Activated CD4-positive, alpha-beta T cell treated with anti-CD3 and anti-CD28 coated beads for 36 hours (primary cell): ENCODE results near the gene TMEM198. TPM values are rescaled to one million over a fixed set of nuclear protein-coding genes. Genes with fewer than 3 reads are reported as not detected.

Source experiments
- ATAC-seq: fragments of 200-7000 bp; cut with Tn5 transposase; one replicate; pipeline ENCODE4 v1.10.0; 2021; ENCODE audit warnings: mild to moderate bottlenecking, moderate library complexity
- CTCF ChIA-PET: fragments of 350-600 bp; sonication (Branson Sonifier 250); formaldehyde crosslinking; loops from one replicate; lab custom pipeline; 2021; ENCODE audit warnings: antibody characterized with exemption; lab: Charles Lee
- POLR2A ChIA-PET: fragments of 350-600 bp; sonication (Branson Sonifier 250); formaldehyde crosslinking; loops from one replicate; lab custom pipeline; 2021; ENCODE audit warnings: antibody characterized with exemption, inconsistent platforms; lab: Charles Lee
- DNase-seq: peaks from one replicate; pipeline ENCODE4 v3.0.0-alpha.2; 2020
- H3K27ac Mint-ChIP-seq: one replicate; pipeline ENCODE4 v1.8.0; 2021; ENCODE audit warnings: mixed read lengths
- H3K27me3 Mint-ChIP-seq: one replicate; pipeline ENCODE4 v1.8.0; 2021; ENCODE audit warnings: mixed read lengths
- H3K36me3 Mint-ChIP-seq: one replicate; pipeline ENCODE4 v1.8.0; 2021; ENCODE audit warnings: low read depth, mixed read lengths
- H3K4me1 Mint-ChIP-seq: one replicate; pipeline ENCODE4 v1.8.0; 2021; ENCODE audit warnings: mixed read lengths
- H3K4me3 Mint-ChIP-seq: one replicate; pipeline ENCODE4 v1.8.0; 2021; ENCODE audit warnings: mild to moderate bottlenecking, moderate library complexity, mixed read lengths
- H3K9me3 Mint-ChIP-seq: one replicate; pipeline ENCODE4 v1.8.0; 2021; ENCODE audit warnings: low read depth, mixed read lengths
- intact Hi-C, 2 experiments: fragments of 100-400 bp; cut with DNase I in 1 of 2; cut with micrococcal nuclease in 1 of 2; formaldehyde crosslinking; loops; one replicate each; pipeline versions ENCODE4 v1.14.2 to v1.15.1; 2022 to 2024; cut with DNase I, micrococcal nuclease
- total RNA-seq, 2 experiments: library from RNA; stranded (reverse); gene quantifications; one replicate each; pipeline ENCODE4 v1.2.3, GENCODE V29; 2021

The TMEM198 gene
- total RNA-seq, 2 experiments from 2014 or later = 2.4 to 2.7 TPM

GRCh38 chr2:219545295-219545942 is 1.6 kb downstream of the TMEM198 start:
- H3K4me3 Mint-ChIP-seq = peak overlapping the region; percentile 87
- H3K27me3 Mint-ChIP-seq = no peaks in the 10 kb centered on the region
- no peak for ATAC-seq
- POLR2A ChIA-PET = no interaction called here
- intact Hi-C loops = loop anchor here in 1 of 2 experiments (10.0 kb wide), 2 partner anchors 291 to 1141 kb away; partner anchors contain the start of genes TUBA4A and TUBA4B
- no peak for DNase-seq
- H3K27ac Mint-ChIP-seq = no peak overlapping the region
- peaks cover 22% of the 10 kb centered on the region for H3K4me1 Mint-ChIP-seq
- H3K9me3 Mint-ChIP-seq = no peaks in the 10 kb centered on the region
- CTCF ChIA-PET = interaction anchor here (0.8 to 6.9 kb wide), 5 partner anchors 16 to 101 kb away, joined by 3 to 55 read pairs (median 4); partner anchors contain the start of gene GMPPA
- H3K36me3 Mint-ChIP-seq = peaks cover 6% of the 10 kb centered on the region

- Mint-ChIP-seq H3K27me3 (peaks cover 3% of the 10 kb centered on the region), H3K27ac (no peak overlapping the region)
- intact Hi-C loops = loop anchor here in 1 of 2 experiments (10.0 kb wide), 2 partner anchors 291 to 1141 kb away; partner anchors contain the start of genes TUBA4A and TUBA4B
Measured at GRCh38 chr2:219545943-219546352, 2.1 kb downstream of the TMEM198 start.

GRCh38 chr2:219547621-219548020 is 3.8 kb downstream of the TMEM198 start:
- ChIA-PET CTCF (interaction anchor here (0.7 kb wide), 1 partner anchor 238 kb away, joined by 3 read pairs; no protein-coding TSS in a partner anchor), POLR2A (no interaction called here)
- no peak overlapping the region for H3K4me3 Mint-ChIP-seq
- no peaks in the 10 kb centered on the region for H3K36me3 Mint-ChIP-seq
- ATAC-seq (no peak), DNase-seq (no peak)
- peaks cover 7% of the 10 kb centered on the region for H3K27me3 Mint-ChIP-seq
- peaks cover 13% of the 10 kb centered on the region for H3K4me1 Mint-ChIP-seq
- no peaks in the 10 kb centered on the region for H3K9me3 Mint-ChIP-seq
- no peak overlapping the region for H3K27ac Mint-ChIP-seq
- intact Hi-C loops = loop anchor here in 1 of 2 experiments (10.0 kb wide), 2 partner anchors 293 to 1143 kb away; partner anchors contain the start of genes TUBA4A and TUBA4B

More at GRCh38 chr2:219545943-219546352, 2.1 kb downstream of the TMEM198 start:
- Mint-ChIP-seq H3K4me1 (peaks cover 22% of the 10 kb centered on the region), H3K36me3 (peaks cover 6% of the 10 kb centered on the region), H3K9me3 (no peaks in the 10 kb centered on the region), H3K4me3 (no peak overlapping the region)
- POLR2A ChIA-PET = no interaction called here
- CTCF ChIA-PET = interaction anchor here (1.5 to 6.9 kb wide), 3 partner anchors 16 to 97 kb away, joined by 4 to 55 read pairs (median 15); partner anchors contain the start of gene GMPPA
- ATAC-seq = no peak
- DNase-seq = no peak

- H3K4me3 Mint-ChIP-seq = no peak overlapping the region
- intact Hi-C loops = loop anchor here in 1 of 2 experiments (10.0 kb wide), 2 partner anchors 294 to 1144 kb away; partner anchors contain the start of genes TUBA4A and TUBA4B
Measured at GRCh38 chr2:219548990-219549389, 5.2 kb downstream of the TMEM198 start.

GRCh38 chr2:219549619-219550018 is 5.8 kb downstream of the TMEM198 start:
- CTCF ChIA-PET = interaction anchor here (0.5 kb wide), 1 partner anchor 295 kb away, joined by 3 read pairs; no protein-coding TSS in a partner anchor
- Mint-ChIP-seq H3K9me3 (no peaks in the 10 kb centered on the region), H3K27me3 (peaks cover 22% of the 10 kb centered on the region), H3K36me3 (no peaks in the 10 kb centered on the region), H3K4me3 (no peak overlapping the region), H3K4me1 (peaks cover 7% of the 10 kb centered on the region), H3K27ac (no peak overlapping the region)
- POLR2A ChIA-PET = no interaction called here
- ATAC-seq = no peak
- intact Hi-C loops = loop anchor here in 1 of 2 experiments (10.0 kb wide), 2 partner anchors 295 to 1145 kb away; partner anchors contain the start of genes TUBA4A and TUBA4B
- no peak for DNase-seq

More at GRCh38 chr2:219548990-219549389, 5.2 kb downstream of the TMEM198 start:
- ChIA-PET CTCF (interaction anchor here (0.5 to 0.8 kb wide), 4 partner anchors 11 to 294 kb away, joined by 3 to 4 read pairs (median 4); no protein-coding TSS in a partner anchor), POLR2A (no interaction called here)
- H3K9me3 Mint-ChIP-seq = no peaks in the 10 kb centered on the region
- DNase-seq = no peak
- peaks cover 18% of the 10 kb centered on the region for H3K27me3 Mint-ChIP-seq
- no peak overlapping the region for H3K27ac Mint-ChIP-seq
- no peaks in the 10 kb centered on the region for H3K36me3 Mint-ChIP-seq
- no peak for ATAC-seq
- H3K4me1 Mint-ChIP-seq = peaks cover 13% of the 10 kb centered on the region

GRCh38 chr2:219551441-219552381 is 7.9 kb downstream of the TMEM198 start:
- Mint-ChIP-seq H3K4me3 (peak overlapping the region; percentile 66), H3K27me3 (peaks cover 29% of the 10 kb centered on the region), H3K4me1 (peaks cover 5% of the 10 kb centered on the region), H3K27ac (no peak overlapping the region), H3K36me3 (no peaks in the 10 kb centered on the region), H3K9me3 (no peaks in the 10 kb centered on the region)
- POLR2A ChIA-PET = no interaction called here
- CTCF ChIA-PET = interaction anchor here (0.6 to 3.8 kb wide), 9 partner anchors 8 to 138 kb away, joined by 3 to 21 read pairs (median 4); partner anchors contain the start of genes CHPF and GMPPA
- ATAC-seq = peak; percentile 30
- peak; percentile 49 for DNase-seq
- intact Hi-C loops = loop anchor here (1.0 to 2.0 kb wide), 6 partner anchors 8 to 322 kb away; partner anchors contain the start of genes CHPF (in 2 of the 2), GMPPA (in 2 of the 2), ANKZF1 (in 1 of the 2) and ATG9A (in 1 of the 2)

- Mint-ChIP-seq H3K27me3 (peaks cover 31% of the 10 kb centered on the region), H3K36me3 (no peaks in the 10 kb centered on the region), H3K9me3 (no peaks in the 10 kb centered on the region), H3K4me1 (peaks cover 5% of the 10 kb centered on the region), H3K4me3 (peak overlapping the region; percentile 66), H3K27ac (no peak overlapping the region)
- ATAC-seq (peak; percentile 94), DNase-seq (peak; percentile 89)
- CTCF ChIA-PET = interaction anchor here (0.9 to 3.8 kb wide), 6 partner anchors 9 to 54 kb away, joined by 3 to 21 read pairs (median 4); partner anchors contain the start of genes CHPF, GMPPA and STK11IP
- POLR2A ChIA-PET = no interaction called here
- intact Hi-C loops = loop anchor here (1.0 to 2.0 kb wide), 6 partner anchors 9 to 323 kb away; partner anchors contain the start of genes CHPF (in 2 of the 2), GMPPA (in 2 of the 2), ANKZF1 (in 1 of the 2) and ATG9A (in 1 of the 2)
Measured at GRCh38 chr2:219552382-219553167, 8.7 kb downstream of the TMEM198 start.

GRCh38 chr2:219553168-219553417 is 9.3 kb downstream of the TMEM198 start:
- H3K4me3 Mint-ChIP-seq = no peak overlapping the region

GRCh38 chr2:219553463-219553963 is 9.7 kb downstream of the TMEM198 start:
- no peak overlapping the region for H3K27ac Mint-ChIP-seq
- no peak for DNase-seq
- ChIA-PET POLR2A (no interaction called here), CTCF (interaction anchor here (1.4 to 3.8 kb wide), 3 partner anchors 12 to 44 kb away, joined by 3 to 21 read pairs (median 5); partner anchors contain the start of gene STK11IP)
- ATAC-seq = no peak
- peaks cover 31% of the 10 kb centered on the region for H3K27me3 Mint-ChIP-seq
- no peaks in the 10 kb centered on the region for H3K36me3 Mint-ChIP-seq
- H3K4me1 Mint-ChIP-seq = peaks cover 5% of the 10 kb centered on the region
- no peak overlapping the region for H3K4me3 Mint-ChIP-seq
- intact Hi-C loops = loop anchor here in 1 of 2 experiments (2.0 kb wide), 1 partner anchor 55 kb away; the partner anchor contains the start of gene GMPPA
- no peaks in the 10 kb centered on the region for H3K9me3 Mint-ChIP-seq

More at GRCh38 chr2:219553168-219553417, 9.3 kb downstream of the TMEM198 start:
- intact Hi-C loops = loop anchor here in 1 of 2 experiments (2.0 kb wide), 1 partner anchor 54 kb away; the partner anchor contains the start of gene GMPPA
- POLR2A ChIA-PET = no interaction called here
- Mint-ChIP-seq H3K9me3 (no peaks in the 10 kb centered on the region), H3K4me1 (peaks cover 5% of the 10 kb centered on the region), H3K36me3 (no peaks in the 10 kb centered on the region), H3K27ac (no peak overlapping the region), H3K27me3 (peaks cover 31% of the 10 kb centered on the region)
- DNase-seq (no peak), ATAC-seq (no peak)
- CTCF ChIA-PET = interaction anchor here (1.0 to 3.8 kb wide), 5 partner anchors 10 to 54 kb away, joined by 3 to 21 read pairs (median 5); partner anchors contain the start of genes CHPF, GMPPA and STK11IP

GRCh38 chr2:219554350-219554749 is 10.5 kb downstream of the TMEM198 start:
- H3K27ac Mint-ChIP-seq = no peak overlapping the region
- H3K9me3 Mint-ChIP-seq = no peaks in the 10 kb centered on the region
- peaks cover 31% of the 10 kb centered on the region for H3K27me3 Mint-ChIP-seq
- POLR2A ChIA-PET = no interaction called here
- no peak overlapping the region for H3K4me3 Mint-ChIP-seq
- intact Hi-C loops = no loop called here
- DNase-seq (no peak), ATAC-seq (no peak)
- H3K4me1 Mint-ChIP-seq = peaks cover 5% of the 10 kb centered on the region
- H3K36me3 Mint-ChIP-seq = no peaks in the 10 kb centered on the region
- CTCF ChIA-PET = no interaction called here
